Measurements from ENCODE around the gene FOXC1.

DNA sequence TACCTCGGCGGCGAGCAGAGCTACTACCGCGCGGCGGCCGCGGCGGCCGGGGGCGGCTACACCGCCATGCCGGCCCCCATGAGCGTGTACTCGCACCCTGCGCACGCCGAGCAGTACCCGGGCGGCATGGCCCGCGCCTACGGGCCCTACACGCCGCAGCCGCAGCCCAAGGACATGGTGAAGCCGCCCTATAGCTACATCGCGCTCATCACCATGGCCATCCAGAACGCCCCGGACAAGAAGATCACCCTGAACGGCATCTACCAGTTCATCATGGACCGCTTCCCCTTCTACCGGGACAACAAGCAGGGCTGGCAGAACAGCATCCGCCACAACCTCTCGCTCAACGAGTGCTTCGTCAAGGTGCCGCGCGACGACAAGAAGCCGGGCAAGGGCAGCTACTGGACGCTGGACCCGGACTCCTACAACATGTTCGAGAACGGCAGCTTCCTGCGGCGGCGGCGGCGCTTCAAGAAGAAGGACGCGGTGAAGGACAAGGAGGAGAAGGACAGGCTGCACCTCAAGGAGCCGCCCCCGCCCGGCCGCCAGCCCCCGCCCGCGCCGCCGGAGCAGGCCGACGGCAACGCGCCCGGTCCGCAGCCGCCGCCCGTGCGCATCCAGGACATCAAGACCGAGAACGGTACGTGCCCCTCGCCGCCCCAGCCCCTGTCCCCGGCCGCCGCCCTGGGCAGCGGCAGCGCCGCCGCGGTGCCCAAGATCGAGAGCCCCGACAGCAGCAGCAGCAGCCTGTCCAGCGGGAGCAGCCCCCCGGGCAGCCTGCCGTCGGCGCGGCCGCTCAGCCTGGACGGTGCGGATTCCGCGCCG is 994 bp downstream of the FOXC1 start:
- TF ChIP-seq CTCF (IDR thresholded peaks at IDR 0.05) (no peak), POLR2AphosphoS5 (IDR thresholded peaks at IDR 0.05) (no peak)

Data from stomach (tissue), 4 donors.